Loucy (cell line): ENCODE results near the gene CYP1A2.

Experiments used
- H2AFZ ChIP-seq: fragments of 200-600 bp; sonication (generic); 2 replicates; pipeline ENCODE4 v1.6.0; 2016; ENCODE audit warnings: antibody characterized with exemption, mild to moderate bottlenecking, low read length, moderate library complexity
- H3F3A ChIP-seq: fragments of 200-600 bp; 2 replicates; pipeline ENCODE4 v1.6.0; 2016; ENCODE audit warnings: antibody characterized with exemption, low read depth, mild to moderate bottlenecking
- H3K27me3 ChIP-seq: fragments of 200-600 bp; sonication (generic); 2 replicates; pipeline ENCODE4 v1.6.1; 2014; ENCODE audit warnings: low read length, mild to moderate bottlenecking; ENCODE audit not compliant: insufficient read depth, poor library complexity, severe bottlenecking
- H3K36me3 ChIP-seq: fragments of 200-600 bp; sonication (generic); 2 replicates; pipeline ENCODE4 v1.6.1; 2016; ENCODE audit warnings: low read length; ENCODE audit not compliant: insufficient read depth
- H3K4me1 ChIP-seq: fragments of 200-600 bp; sonication (generic); 2 replicates; pipeline ENCODE4 v1.5.1; 2014; ENCODE audit warnings: low read length, mild to moderate bottlenecking; ENCODE audit not compliant: insufficient read depth, poor library complexity, severe bottlenecking
- H3K4me2 ChIP-seq: fragments of 200-600 bp; sonication (generic); 2 replicates; pipeline ENCODE4 v1.6.0; 2014; ENCODE audit warnings: antibody characterized with exemption, low read length, low read depth, mild to moderate bottlenecking; ENCODE audit not compliant: poor library complexity, severe bottlenecking
- H3K4me3 ChIP-seq: fragments of 200-600 bp; sonication (generic); 2 replicates; pipeline ENCODE4 v1.5.1; 2014; ENCODE audit warnings: low read length, mild to moderate bottlenecking, mixed read lengths; ENCODE audit not compliant: poor library complexity, severe bottlenecking
- H3K79me2 ChIP-seq: fragments of 200-600 bp; sonication (generic); 2 replicates; pipeline ENCODE4 v1.6.1; 2014; ENCODE audit warnings: low read length; ENCODE audit not compliant: insufficient read depth
- H3K9ac ChIP-seq: fragments of 200-600 bp; sonication (generic); 2 replicates; pipeline ENCODE4 v1.6.0; 2014; ENCODE audit warnings: mild to moderate bottlenecking, low read depth, low read length, moderate library complexity; ENCODE audit not compliant: poor library complexity, severe bottlenecking
- H3K9me2 ChIP-seq: fragments of 200-600 bp; sonication (generic); replicated peaks from 2 replicates; pipeline ENCODE4 v1.6.1; 2016; ENCODE audit warnings: low read depth, low read length, mixed read lengths
- H3K9me3 ChIP-seq: fragments of 200-600 bp; sonication (generic); 2 replicates; pipeline ENCODE4 v1.6.1; 2014; ENCODE audit warnings: mild to moderate bottlenecking, antibody characterized with exemption, low read length, low read depth; ENCODE audit not compliant: insufficient read depth
- H4K20me1 ChIP-seq: fragments of 200-600 bp; sonication (generic); 2 replicates; pipeline ENCODE4 v1.6.0; 2014; ENCODE audit warnings: antibody characterized with exemption, low read length, mild to moderate bottlenecking; ENCODE audit not compliant: insufficient read depth, poor library complexity, severe bottlenecking
- CTCF ChIP-seq: fragments of 200-600 bp; sonication (generic); conservative IDR thresholded peaks from 2 replicates; pipeline ENCODE4 v1.5.1; 2014; ENCODE audit warnings: mild to moderate bottlenecking, antibody characterized with exemption, low read length
- EZH2phosphoT487 ChIP-seq: fragments of 200-600 bp; IDR thresholded peaks from 2 replicates; pipeline ENCODE4 v1.6.1; 2018; ENCODE audit warnings: antibody characterized with exemption, mild to moderate bottlenecking, moderate library complexity, borderline replicate concordance

CYP1A2 gene

GRCh38 chr15:74802290-74802689 lies 53.6 kb downstream of the CYP1A2 start:
- Histone ChIP-seq H3K4me2 (no peak overlapping the region), H2AFZ (no peak overlapping the region), H3K9ac (no peak overlapping the region), H3K4me1 (no peaks in the 10 kb centered on the region), H3K9me2 (no peaks in the 10 kb centered on the region), H3K9me3 (no peaks in the 10 kb centered on the region), H3K79me2 (peaks cover 12% of the 10 kb centered on the region; the same call in 1 of the 2 replicates), H4K20me1 (peaks cover 24% of the 10 kb centered on the region), H3K27me3 (no peaks in the 10 kb centered on the region), H3F3A (peaks cover 3% of the 10 kb centered on the region; the same call in 1 of the 2 replicates), H3K4me3 (no peak overlapping the region), H3K36me3 (peaks cover 73% of the 10 kb centered on the region; the same call in 1 of the 2 replicates)
- TF ChIP-seq EZH2phosphoT487: no peak
- no peak for TF ChIP-seq CTCF

- H3K36me3 ChIP-seq: peaks cover 68% of the 10 kb centered on the region; the same call in 1 of the 2 replicates
- no peak overlapping the region for H2AFZ ChIP-seq
- H3K4me3 ChIP-seq: no peak overlapping the region
- H3K9me3 ChIP-seq: no peaks in the 10 kb centered on the region
- H3K4me2 ChIP-seq: no peak overlapping the region
- H3K79me2 ChIP-seq: peaks cover 6% of the 10 kb centered on the region; the same call in 1 of the 2 replicates
- no peaks in the 10 kb centered on the region for H3K27me3 ChIP-seq
- no peak for TF ChIP-seq EZH2phosphoT487
- no peak for TF ChIP-seq CTCF
- peaks cover 3% of the 10 kb centered on the region; the same call in 1 of the 2 replicates for H3F3A ChIP-seq
- H3K9me2 ChIP-seq: no peaks in the 10 kb centered on the region
- no peaks in the 10 kb centered on the region for H3K4me1 ChIP-seq
- H4K20me1 ChIP-seq: peaks cover 18% of the 10 kb centered on the region
- H3K9ac ChIP-seq: no peak overlapping the region
Measured at GRCh38 chr15:74802862-74803447, 54.3 kb downstream of the CYP1A2 start.

- Histone ChIP-seq H3K4me1 (no peaks in the 10 kb centered on the region), H3K4me3 (no peak overlapping the region), H2AFZ (no peak overlapping the region), H3K36me3 (peaks cover 48% of the 10 kb centered on the region; the same call in 1 of the 2 replicates), H3K9me3 (no peaks in the 10 kb centered on the region), H3K79me2 (no peaks in the 10 kb centered on the region), H3K4me2 (no peak overlapping the region), H4K20me1 (peaks cover 6% of the 10 kb centered on the region), H3F3A (peaks cover 3% of the 10 kb centered on the region; the same call in 1 of the 2 replicates), H3K9ac (no peak overlapping the region), H3K9me2 (no peaks in the 10 kb centered on the region), H3K27me3 (no peaks in the 10 kb centered on the region)
- TF ChIP-seq CTCF (no peak), EZH2phosphoT487 (no peak)
Measured at GRCh38 chr15:74804935-74805334, 56.3 kb downstream of the CYP1A2 start.
